ENCODE data around the gene EXOC4. TPM values are rescaled to one million over a fixed set of nuclear protein-coding genes. Genes with fewer than 3 reads are reported as not detected.

The EXOC4 gene
- total and polyA plus RNA-seq, 2 of the 8 experiments (the other 6 are each of a cell fraction or from before 2014, with no cell fraction given): 27.0 to 67.3 TPM

DNA sequence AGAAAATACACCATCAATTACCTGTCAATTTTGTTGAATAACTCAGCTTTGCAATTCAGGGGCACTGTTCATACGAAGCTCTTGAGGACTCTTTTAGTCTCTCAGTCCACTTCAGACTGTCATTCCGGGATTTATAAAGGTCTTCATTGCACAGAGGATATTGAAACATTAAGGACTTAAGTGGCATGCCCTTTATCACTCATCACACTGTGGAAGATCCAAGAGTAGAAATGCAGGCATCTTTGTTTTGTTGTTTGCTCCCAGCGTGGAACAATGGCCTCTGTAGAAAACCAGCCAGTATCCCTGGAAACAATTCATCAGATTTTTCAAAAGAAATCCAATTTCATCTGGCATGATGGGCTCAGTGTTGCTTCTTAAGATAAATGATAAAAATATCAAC, 808.0 kb downstream of the EXOC4 start:
- Histone ChIP-seq H2AFZ (ENCODE audit: low read length) (no peak overlapping the region), H4K20me1 (replicated peaks in 1 of 2; ENCODE audit: control insufficient read depth in 1 of 2, insufficient read depth in 2 of 2, low read length in 2 of 2) (no peaks in the 10 kb centered on the region), H3K79me1 (ENCODE audit: low read depth, low read length) (no peaks in the 10 kb centered on the region), H3K27me3 (replicated peaks in 1 of 4; ENCODE audit: control insufficient read depth in 3 of 4, extremely low read depth in 1 of 4, insufficient read depth in 3 of 4, low read length in 3 of 4) (no peaks in the 10 kb centered on the region), H3K18ac (ENCODE audit: extremely low read depth, low read length) (no peak overlapping the region), H3K23ac (ENCODE audit: insufficient read length) (no peak overlapping the region), H4K5ac (ENCODE audit: insufficient read length, low read depth, low read length) (no peak overlapping the region), H3K23me2 (ENCODE audit: low read depth, low read length) (no peaks in the 10 kb centered on the region), H2BK12ac (ENCODE audit: low read depth, low read length) (no peak overlapping the region), H3K56ac (replicated peaks; ENCODE audit: insufficient read length, low read depth, low read length) (no peak overlapping the region), H4K91ac (replicated peaks; ENCODE audit: insufficient read length, low read length) (no peak overlapping the region), H3K79me2 (ENCODE audit: control insufficient read depth in 1 of 2, insufficient read depth in 2 of 2, low read length in 2 of 2) (no peaks in the 10 kb centered on the region), H3K4me2 (ENCODE audit: insufficient read depth in 1 of 2, low read depth in 2 of 2, low read length in 2 of 2) (no peak overlapping the region), H4K8ac (ENCODE audit: extremely low read depth, insufficient read depth, low read length) (no peak overlapping the region), H2BK120ac (replicated peaks; ENCODE audit: low read depth, low read length) (no peak overlapping the region), H3K4ac (replicated peaks; ENCODE audit: insufficient read length, low read depth, low read length) (no peak overlapping the region), H2BK5ac (ENCODE audit: low read depth, low read length) (no peak overlapping the region), H2BK15ac (ENCODE audit: low read length) (no peak overlapping the region), H3K9me3 (ENCODE audit: insufficient read depth in 2 of 2, low read depth in 1 of 2, low read length in 1 of 2) (no peaks in the 10 kb centered on the region), H3K36me3 (ENCODE audit: control insufficient read depth in 2 of 4, insufficient read depth in 4 of 4, low read length in 3 of 4) (no peaks in the 10 kb centered on the region), H3K4me1 (replicated peaks in 1 of 4; ENCODE audit: control insufficient read depth in 3 of 4, insufficient read depth in 4 of 4, low read length in 3 of 4) (no peaks in the 10 kb centered on the region; a peak in 1 of 7 replicates), H3K27ac (ENCODE audit: low read depth, low read length) (no peak overlapping the region), H2BK20ac (ENCODE audit: low read length) (no peak overlapping the region), H3K4me3 (ENCODE audit: extremely low read depth in 1 of 4, insufficient read depth in 2 of 4, low read depth in 3 of 4, low read length in 4 of 4) (no peak overlapping the region), H2AK5ac (ENCODE audit: low read depth, low read length) (no peak overlapping the region), H3K14ac (ENCODE audit: insufficient read length) (no peak overlapping the region), H3K9ac (replicated peaks in 1 of 4; ENCODE audit: extremely low read depth in 1 of 4, low read depth in 3 of 4, low read length in 3 of 4) (no peak overlapping the region)
- FAIRE-seq: no peak
- TF ChIP-seq YY1 (IDR thresholded peaks at IDR 0.05; ENCODE audit: low read depth, low read length) (no peak), JUND (IDR thresholded peaks at IDR 0.05; ENCODE audit: low read length) (no peak), PHF8 (conservative IDR thresholded peaks at IDR 0.05; ENCODE audit: low read depth, low read length) (no peak), SIN3A (conservative IDR thresholded peaks at IDR 0.05 in 1 of 2, IDR thresholded peaks at IDR 0.05 in 1 of 2; ENCODE audit: low read depth in 1 of 2, low read length in 2 of 2) (no peak), SRF (IDR thresholded peaks at IDR 0.05; ENCODE audit: low read depth, low read length) (no peak)
- DNase-seq (ENCODE audit: low read depth in 1 of 2, low spot score in 2 of 2): no peak
- WGBS, 2 experiments (ENCODE audit: extremely low coverage in 1 of 2, insufficient coverage in 1 of 2, insufficient read length in 1 of 2, insufficient replicate concordance in 2 of 2, low coverage in 1 of 2, low lambda C conversion rate in 2 of 2, missing lambda C conversion rate in 1 of 2): 77% methylated on average over 3 of the region's 3 CpGs; no CpG with 5 or more reads in 1 of the 2 experiments
- ChIA-PET CTCF (ENCODE audit: partially characterized antibody) (interaction anchor here (0.7 to 1.0 kb wide), 3 partner anchors 66 to 273 kb away, joined by 3 to 4 read pairs (median 3); partner anchors contain the start of gene LRGUK), POLR2A (ENCODE audit: partially characterized antibody) (no interaction called here)
